IPS-20b (cell line): ENCODE results near the gene DGCR8.

Experiments used
- H3K27ac ChIP-seq: one replicate; pipeline ENCODE4 v1.5.1; 2013; ENCODE audit warnings: low read length
- H3K27me3 ChIP-seq: 2 replicates; pipeline ENCODE4 v1.6.1; 2013; ENCODE audit warnings: mild to moderate bottlenecking, low read length, inconsistent platforms; ENCODE audit not compliant: insufficient read depth
- H3K36me3 ChIP-seq: 2 replicates; pipeline ENCODE4 v1.6.1; 2013; ENCODE audit warnings: low read depth, mild to moderate bottlenecking, inconsistent platforms, low read length, moderate library complexity; ENCODE audit not compliant: insufficient read depth
- H3K4me1 ChIP-seq: 2 replicates; pipeline ENCODE4 v1.6.1; 2013; ENCODE audit warnings: mild to moderate bottlenecking, control low read depth, inconsistent platforms, low read length, moderate library complexity; ENCODE audit not compliant: insufficient read depth
- H3K4me3 ChIP-seq: 2 replicates; pipeline ENCODE4 v1.5.1; 2013; ENCODE audit warnings: mild to moderate bottlenecking, low read length, inconsistent platforms
- H3K9ac ChIP-seq: 2 replicates; pipeline ENCODE4 v1.6.1; 2013; ENCODE audit warnings: low read depth, mild to moderate bottlenecking, inconsistent platforms, low read length, moderate library complexity
- H3K9me3 ChIP-seq: 2 replicates; pipeline ENCODE4 v1.6.1; 2013; ENCODE audit warnings: mild to moderate bottlenecking, low read depth, low read length, inconsistent platforms; ENCODE audit not compliant: insufficient read depth

DGCR8 gene

DNA sequence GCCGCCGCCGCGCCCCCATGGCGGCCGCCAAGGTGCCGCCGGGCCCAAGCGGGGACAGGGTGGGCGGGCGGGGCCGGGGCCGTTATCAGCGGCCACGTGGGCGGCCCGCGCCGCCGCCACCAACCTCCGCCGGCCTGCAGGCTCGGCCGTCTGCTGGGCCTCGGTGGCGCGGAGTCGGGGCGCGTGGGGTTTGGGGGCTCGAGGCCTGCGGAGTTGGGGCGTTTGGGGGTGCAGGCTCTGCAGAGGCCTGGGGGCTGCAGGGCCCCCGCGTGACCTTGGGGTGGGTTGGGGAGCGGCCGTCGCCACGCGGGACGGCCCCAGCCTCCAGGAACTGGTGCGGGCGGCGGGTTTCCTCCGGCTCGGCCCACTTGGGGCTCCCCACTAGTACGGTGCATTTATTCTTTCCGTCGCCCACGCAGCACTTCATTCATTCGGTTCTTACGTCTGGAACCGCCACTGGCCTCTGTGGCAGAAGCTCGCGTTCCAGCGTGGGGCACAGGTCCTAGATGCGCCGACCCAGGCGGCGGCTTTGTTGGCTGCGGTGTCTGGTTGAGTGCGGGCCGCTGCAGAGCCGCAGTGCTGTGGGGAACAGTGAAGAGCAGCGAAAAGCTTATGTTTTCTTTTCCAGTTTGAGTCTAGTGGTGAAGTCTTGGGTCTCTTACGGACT lies 37.7 kb downstream of the DGCR8 start:
- H3K4me1 ChIP-seq = peaks cover 8% of the 10 kb centered on the region; the same call in 1 of the 2 replicates
- H3K27ac ChIP-seq = peak overlapping the region; percentile 97
- peak overlapping the region; percentile 100 for H3K4me3 ChIP-seq
- peak overlapping the region; percentile 100 for H3K9ac ChIP-seq
- H3K27me3 ChIP-seq = no peaks in the 10 kb centered on the region
- peaks cover 73% of the 10 kb centered on the region for H3K36me3 ChIP-seq
- H3K9me3 ChIP-seq = no peaks in the 10 kb centered on the region

GRCh38 chr22:20118300-20119020 lies 38.4 kb downstream of the DGCR8 start:
- Histone ChIP-seq H3K4me1 (peaks cover 8% of the 10 kb centered on the region; the same call in 1 of the 2 replicates), H3K27me3 (no peaks in the 10 kb centered on the region), H3K9ac (peak overlapping the region; percentile 100), H3K36me3 (peaks cover 75% of the 10 kb centered on the region), H3K27ac (peak overlapping the region; percentile 97), H3K4me3 (peak overlapping the region; percentile 100), H3K9me3 (no peaks in the 10 kb centered on the region)

- Histone ChIP-seq H3K27me3 (no peaks in the 10 kb centered on the region), H3K4me1 (peaks cover 8% of the 10 kb centered on the region; the same call in 1 of the 2 replicates), H3K27ac (no peak overlapping the region), H3K9me3 (no peaks in the 10 kb centered on the region), H3K4me3 (no peak overlapping the region), H3K9ac (no peak overlapping the region), H3K36me3 (peaks cover 86% of the 10 kb centered on the region)
Measured at GRCh38 chr22:20121856-20122415, 41.9 kb downstream of the DGCR8 start.

DNA sequence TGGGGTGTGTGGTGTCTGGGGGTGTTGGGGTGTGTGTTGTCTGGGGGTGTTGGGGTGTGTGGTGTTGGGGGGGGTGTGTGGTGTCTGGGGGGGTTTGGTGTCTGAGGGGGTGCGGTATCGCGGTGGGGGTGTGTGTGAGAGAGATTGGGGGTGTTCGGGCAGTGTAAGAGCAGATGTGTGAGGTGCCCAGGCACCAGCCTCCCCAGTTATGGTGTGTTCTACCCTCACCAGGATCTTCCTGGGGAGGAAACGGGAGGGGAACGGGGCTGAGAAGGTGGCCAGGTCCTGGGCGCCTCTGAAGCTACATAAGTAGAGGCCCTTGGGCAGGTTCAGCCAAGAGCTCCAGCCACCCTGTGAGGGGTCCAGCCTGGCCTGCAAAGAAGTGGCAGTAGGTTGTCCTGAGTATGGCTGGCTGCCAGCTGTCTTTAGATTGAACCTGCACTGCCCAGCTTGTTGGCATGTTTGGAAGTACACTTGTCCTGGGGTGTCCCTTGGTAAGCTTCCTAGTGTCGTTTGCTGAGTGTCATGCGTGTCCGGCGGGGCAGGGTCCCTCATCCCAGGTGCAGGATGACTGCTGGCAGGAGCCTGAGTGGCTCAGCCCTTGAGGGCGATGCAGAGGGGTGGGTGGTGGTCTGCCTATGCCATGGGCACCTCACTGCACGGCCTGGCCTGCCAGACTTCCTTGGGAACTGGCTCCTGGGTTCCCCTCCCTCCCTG lies 43.5 kb downstream of the DGCR8 start:
- Histone ChIP-seq H3K27me3 (no peaks in the 10 kb centered on the region), H3K4me3 (no peak overlapping the region), H3K9ac (no peak overlapping the region), H3K27ac (no peak overlapping the region), H3K9me3 (no peaks in the 10 kb centered on the region), H3K36me3 (peaks cover 97% of the 10 kb centered on the region), H3K4me1 (peaks cover 7% of the 10 kb centered on the region; the same call in 1 of the 2 replicates)

- Histone ChIP-seq H3K27me3 (no peaks in the 10 kb centered on the region), H3K4me3 (no peak overlapping the region), H3K27ac (no peak overlapping the region), H3K4me1 (no peaks in the 10 kb centered on the region; the same call in 1 of the 2 replicates), H3K36me3 (peaks cover 89% of the 10 kb centered on the region), H3K9ac (no peak overlapping the region), H3K9me3 (no peaks in the 10 kb centered on the region)
Measured at GRCh38 chr22:20124083-20124787, 44.2 kb downstream of the DGCR8 start.

GRCh38 chr22:20125201-20126174 lies 45.4 kb downstream of the DGCR8 start:
- Histone ChIP-seq H3K4me3 (no peak overlapping the region), H3K27ac (no peak overlapping the region), H3K36me3 (peaks cover 77% of the 10 kb centered on the region), H3K4me1 (no peaks in the 10 kb centered on the region), H3K9me3 (no peaks in the 10 kb centered on the region), H3K9ac (no peak overlapping the region), H3K27me3 (no peaks in the 10 kb centered on the region)

DNA sequence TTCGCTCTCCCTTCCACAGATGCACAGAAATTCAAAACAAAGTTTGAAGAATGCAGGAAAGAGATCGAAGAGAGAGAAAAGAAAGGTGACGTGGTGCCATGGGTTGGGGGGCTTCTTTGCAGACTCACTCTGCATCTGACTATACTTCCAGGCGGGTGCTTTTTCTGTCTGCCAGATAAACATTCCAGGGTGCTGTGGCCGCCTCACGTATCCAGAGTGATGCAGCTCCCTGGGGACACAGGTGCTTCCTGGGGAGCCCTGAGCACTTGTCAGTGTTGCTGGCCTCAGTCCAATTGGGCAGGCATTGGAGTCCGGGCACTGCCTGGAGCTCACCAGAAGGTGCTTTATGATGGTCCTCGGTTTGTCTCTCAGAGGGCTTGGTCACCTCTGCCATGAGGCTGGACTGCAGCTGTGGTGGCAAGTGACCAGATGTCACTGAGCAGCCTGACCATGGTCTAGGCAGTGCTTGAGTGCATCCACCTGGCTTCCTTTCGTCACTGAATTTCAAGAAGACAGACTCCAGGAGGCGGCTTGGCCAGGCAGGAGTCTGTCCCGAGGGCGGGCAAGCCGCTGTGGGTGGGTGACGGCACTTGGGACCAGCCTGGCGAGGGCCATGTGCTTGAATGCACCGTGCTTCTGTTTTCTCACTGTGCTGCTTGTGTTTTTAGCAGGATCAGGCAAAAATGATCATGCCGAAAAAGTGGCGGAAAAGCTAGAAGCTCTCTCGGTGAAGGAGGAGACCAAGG lies 46.4 kb downstream of the DGCR8 start:
- Histone ChIP-seq H3K9ac (no peak overlapping the region), H3K27ac (no peak overlapping the region), H3K36me3 (peaks cover 67% of the 10 kb centered on the region)

DNA sequence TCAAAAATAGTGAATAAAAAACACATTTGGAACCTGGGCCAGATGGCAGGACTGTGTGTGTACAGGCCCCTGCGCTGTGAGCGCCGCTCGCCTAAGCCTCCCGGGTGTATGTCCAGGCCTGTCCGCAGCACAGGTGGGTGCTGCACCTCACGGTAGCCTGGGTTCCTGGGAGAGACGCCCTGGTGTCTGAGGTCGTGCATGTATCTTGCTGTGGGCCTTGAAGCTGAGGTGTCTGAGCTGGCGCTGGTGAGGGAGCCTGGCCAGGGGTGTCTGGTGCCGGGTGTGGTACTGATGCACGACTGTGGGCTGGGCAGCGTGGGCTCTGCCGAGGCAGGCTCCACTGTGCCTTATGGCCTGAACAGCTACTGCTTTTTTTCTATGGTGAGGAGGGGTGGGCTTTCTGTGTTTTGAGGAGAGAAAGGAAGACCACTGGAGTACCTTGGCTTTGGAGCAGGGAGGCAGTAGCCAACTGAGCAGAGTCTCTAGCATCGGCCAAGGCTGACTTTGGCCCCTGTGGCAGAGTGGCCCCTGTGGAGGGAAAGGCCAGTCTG lies 47.4 kb downstream of the DGCR8 start:
- Histone ChIP-seq H3K4me3 (no peak overlapping the region), H3K36me3 (peaks cover 58% of the 10 kb centered on the region), H3K27me3 (no peaks in the 10 kb centered on the region; the same call in 1 of the 2 replicates), H3K4me1 (no peaks in the 10 kb centered on the region), H3K9ac (no peak overlapping the region), H3K27ac (no peak overlapping the region), H3K9me3 (no peaks in the 10 kb centered on the region)

More for the DNA sequence above, 46.4 kb downstream of the DGCR8 start:
- no peaks in the 10 kb centered on the region for H3K27me3 ChIP-seq
- H3K9me3 ChIP-seq = no peaks in the 10 kb centered on the region
- H3K4me3 ChIP-seq = no peak overlapping the region
- H3K4me1 ChIP-seq = no peaks in the 10 kb centered on the region

DNA sequence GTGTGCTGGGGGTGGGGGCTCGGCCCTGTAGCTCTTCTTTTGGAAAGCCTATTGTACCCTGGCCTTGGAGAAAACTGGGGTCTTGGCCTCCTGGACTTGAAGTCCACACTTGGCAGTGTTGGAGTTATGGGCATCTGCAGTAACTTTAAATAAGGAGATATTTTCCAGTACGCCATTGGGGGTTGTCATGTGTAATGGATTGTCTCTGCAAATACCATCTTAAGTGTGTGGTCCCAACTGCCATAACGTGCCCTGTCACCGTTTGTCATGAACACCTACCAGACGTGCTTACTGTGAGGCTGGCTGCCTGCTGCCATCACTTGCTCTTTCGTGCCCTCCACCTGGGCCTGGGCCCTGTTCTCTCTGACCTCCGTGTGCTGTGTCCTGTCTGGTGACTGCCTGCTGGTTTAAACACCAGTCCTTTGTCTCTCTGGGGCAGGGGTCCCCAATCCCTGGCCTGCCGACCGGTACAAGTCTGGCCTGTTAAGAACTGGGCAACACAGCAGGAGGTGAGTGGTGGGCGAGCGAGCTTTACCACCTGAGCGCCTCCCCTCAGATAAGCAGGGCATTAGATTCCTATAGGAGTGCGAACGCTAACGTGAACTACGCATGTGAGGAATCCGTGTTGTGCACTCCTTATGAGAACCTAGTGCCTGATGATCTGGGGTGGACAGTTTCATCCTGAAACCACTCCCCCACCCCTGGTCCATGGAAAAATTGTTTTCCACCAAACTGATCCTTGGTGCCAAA lies 48.0 kb downstream of the DGCR8 start:
- Histone ChIP-seq H3K9ac (no peak overlapping the region), H3K27ac (no peak overlapping the region), H3K4me1 (no peaks in the 10 kb centered on the region), H3K4me3 (no peak overlapping the region), H3K9me3 (no peaks in the 10 kb centered on the region), H3K36me3 (peaks cover 53% of the 10 kb centered on the region), H3K27me3 (no peaks in the 10 kb centered on the region; the same call in 1 of the 2 replicates)
